ENCODE results near the gene CASQ1.

Gene CASQ1

DNA sequence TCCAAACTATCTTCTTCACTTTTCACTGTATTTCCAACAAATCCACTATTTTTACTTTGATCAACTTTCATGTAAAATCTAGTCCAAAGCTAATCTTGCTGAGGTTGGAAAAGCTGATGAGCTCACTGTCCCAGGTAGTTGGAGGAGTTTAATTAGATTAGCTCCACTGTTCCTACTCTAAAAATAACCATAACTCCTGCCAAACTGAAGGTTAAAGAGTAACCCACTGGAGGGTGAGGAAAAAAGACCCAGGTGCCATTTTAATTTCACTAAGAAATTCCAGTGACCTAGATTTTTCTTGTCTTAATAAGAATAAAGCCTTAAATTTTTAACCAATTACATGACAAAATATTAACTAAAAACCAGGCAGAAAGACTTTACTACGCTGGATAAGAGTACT lies 56.7 kb downstream of the CASQ1 start:
- FAIRE-seq (no peak), DNase-seq (ENCODE audit: insufficient read length, low spot score) (no peak)
- TF ChIP-seq PAX5 (IDR thresholded peaks at IDR 0.05; ENCODE audit: insufficient read depth, low read length, severe bottlenecking) (no peak), POLR2A (IDR thresholded peaks at IDR 0.05; ENCODE audit: low read depth, low read length) (no peak), TAF1 (IDR thresholded peaks at IDR 0.05; ENCODE audit: low read depth, low read length) (no peak), SPI1 (IDR thresholded peaks at IDR 0.05; ENCODE audit: low read depth, low read length) (no peak), POU2F2 (IDR thresholded peaks at IDR 0.05; ENCODE audit: low read depth, low read length) (no peak), POLR2AphosphoS5 (IDR thresholded peaks at IDR 0.05; ENCODE audit: low read depth, low read length) (no peak)

DNA sequence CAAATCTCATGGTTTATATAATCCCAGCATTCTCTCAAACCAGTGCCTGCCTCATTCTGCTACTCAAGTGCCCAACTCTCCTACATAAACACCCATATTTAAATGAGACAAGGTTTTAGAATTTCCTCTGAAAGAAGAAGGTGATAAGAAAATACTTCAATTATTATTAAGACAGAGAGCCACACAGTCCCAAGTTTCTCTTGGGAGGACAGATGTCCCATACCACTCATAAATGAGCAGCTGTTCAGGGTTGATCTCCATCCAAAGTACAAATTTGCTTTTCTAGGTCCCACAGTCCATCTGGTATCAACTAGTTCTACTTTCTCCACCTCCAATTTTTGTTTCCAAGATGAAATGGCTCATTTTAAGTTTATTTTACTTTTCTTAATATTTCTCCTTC lies 60.6 kb downstream of the CASQ1 start:
- FAIRE-seq (no peak), DNase-seq (ENCODE audit: insufficient read length, low spot score) (no peak)
- TF ChIP-seq POLR2A (IDR thresholded peaks at IDR 0.05; ENCODE audit: low read depth, low read length), result no peak
- TF ChIP-seq TAF1 (IDR thresholded peaks at IDR 0.05; ENCODE audit: low read depth, low read length), result no peak
- TF ChIP-seq PAX5 (IDR thresholded peaks at IDR 0.05; ENCODE audit: insufficient read depth, low read length, severe bottlenecking), result no peak
- no peak for TF ChIP-seq POU2F2 (IDR thresholded peaks at IDR 0.05; ENCODE audit: low read depth, low read length)
- TF ChIP-seq POLR2AphosphoS5 (IDR thresholded peaks at IDR 0.05; ENCODE audit: low read depth, low read length), result no peak
- no peak for TF ChIP-seq SPI1 (IDR thresholded peaks at IDR 0.05; ENCODE audit: low read depth, low read length)
